Activated naive CD4-positive, alpha-beta T cell treated with anti-CD3 and anti-CD28 coated beads, Interleukin-2, amount 10 ng/mL, durations not matched to agents 7 days and 5 days (primary cell): ENCODE measurements around the gene TIAL1.

ENCODE experiments used
- CTCF ChIA-PET: fragments of 350-600 bp; sonication (Branson Sonifier 250); formaldehyde crosslinking; loops from one replicate; lab custom pipeline; 2021; ENCODE audit warnings: antibody characterized with exemption; lab: Charles Lee
- DNase-seq: peaks from one replicate; pipeline ENCODE4 v3.0.0-alpha.2; 2020
- H3K27ac Mint-ChIP-seq: one replicate; pipeline ENCODE4 v1.8.0; 2021; ENCODE audit warnings: mild to moderate bottlenecking, moderate library complexity, mixed read lengths
- H3K27me3 Mint-ChIP-seq: one replicate; pipeline ENCODE4 v1.8.0; 2021; ENCODE audit warnings: mild to moderate bottlenecking, mixed read lengths
- H3K36me3 Mint-ChIP-seq: one replicate; pipeline ENCODE4 v1.8.0; 2021; ENCODE audit warnings: mixed read lengths
- H3K4me1 Mint-ChIP-seq: one replicate; pipeline ENCODE4 v1.8.0; 2021; ENCODE audit warnings: mixed read lengths
- H3K4me3 Mint-ChIP-seq: one replicate; pipeline ENCODE4 v1.8.0; 2021; ENCODE audit warnings: mild to moderate bottlenecking, moderate library complexity, mixed read lengths
- H3K9me3 Mint-ChIP-seq: one replicate; pipeline ENCODE4 v1.8.0; 2021; ENCODE audit warnings: mixed read lengths

Gene TIAL1

DNA sequence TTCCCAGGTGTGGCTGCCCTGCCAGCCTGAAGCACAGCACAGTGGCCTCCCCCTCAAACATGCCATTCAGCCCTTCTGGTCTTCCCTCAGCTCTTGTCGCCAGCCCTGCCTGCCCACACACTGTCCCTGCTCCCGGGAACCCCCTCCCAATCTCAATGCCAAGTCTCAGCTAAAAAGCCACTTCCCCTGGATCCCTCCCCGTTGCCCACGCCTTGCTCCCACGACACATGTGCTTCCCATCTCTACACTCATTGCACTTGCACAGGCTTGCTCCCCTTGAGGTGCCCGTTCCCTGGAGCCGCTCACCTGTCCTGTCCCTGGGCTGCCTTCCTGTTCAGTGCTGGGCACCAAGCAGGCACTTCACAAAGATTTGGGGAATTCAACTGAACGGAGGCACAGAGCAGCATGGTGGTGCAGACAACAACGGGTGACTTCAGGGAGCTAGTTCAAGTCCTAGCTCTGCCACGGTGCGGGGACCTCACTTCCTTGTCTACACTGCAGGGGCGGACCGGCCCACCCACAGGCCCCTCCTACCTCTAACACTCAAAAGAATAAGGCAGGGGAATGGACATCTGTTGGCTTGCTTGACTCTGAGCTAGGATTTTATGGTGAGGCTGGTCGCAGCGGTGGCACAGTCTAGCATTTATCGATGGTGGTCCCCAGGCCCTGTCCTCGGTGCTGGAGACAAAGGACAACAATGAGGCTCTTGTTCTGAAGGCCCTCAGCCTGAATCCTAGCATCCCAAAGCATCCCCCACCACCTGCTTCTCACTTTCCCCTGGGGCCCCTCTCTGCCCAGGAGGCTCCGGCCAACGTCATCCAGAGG is 72.7 kb downstream of the TIAL1 start:
- Mint-ChIP-seq H3K9me3 (no peaks in the 10 kb centered on the region), H3K4me3 (no peak overlapping the region), H3K27ac (no peak overlapping the region), H3K4me1 (peaks cover 31% of the 10 kb centered on the region), H3K36me3 (peaks cover 72% of the 10 kb centered on the region), H3K27me3 (no peaks in the 10 kb centered on the region)
- CTCF ChIA-PET: no interaction called here
- DNase-seq: no peak
